NCI-H510A treated with DMSO at 0.1 percent for 48 hours (cell line): ENCODE data around the gene TYR.
"Not testable (repeated sequence)": the region's sequence is repeated elsewhere in the genome, so short reads cannot be mapped to it uniquely, and the experiment has no call there.

Experiments
- DNase-seq: peaks from one replicate; lab custom pipeline; 2025; lab: John Stamatoyannopoulos, UW

The TYR gene

GRCh38 chr11:89272540-89273088 is 94.9 kb downstream of the TYR start:
- not testable (repeated sequence) for DNase-seq

GRCh38 chr11:89273220-89273619 is 95.5 kb downstream of the TYR start:
- DNase-seq: not testable (repeated sequence)

DNA sequence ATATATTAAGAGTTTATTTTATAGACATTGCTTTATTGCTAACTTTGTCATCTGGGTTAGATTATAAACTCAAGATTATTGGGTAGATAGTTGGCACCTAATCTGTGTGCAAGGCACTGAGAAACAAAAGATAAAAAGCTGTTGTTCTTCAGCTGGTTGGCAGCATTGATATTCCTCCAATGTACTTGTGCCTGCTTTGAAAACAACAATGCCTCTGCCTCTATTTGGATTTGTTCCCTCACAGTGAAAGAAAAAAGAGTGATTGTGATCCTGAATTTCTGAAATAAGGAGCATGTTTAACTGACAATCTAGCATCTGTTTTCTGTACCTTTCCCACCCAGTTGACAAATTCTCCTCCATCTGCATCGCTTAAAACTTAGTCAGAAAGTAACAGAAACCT is 98.3 kb downstream of the TYR start:
- DNase-seq: no peak

- DNase-seq: no peak
Observed at GRCh38 chr11:89279176-89279575, 101.5 kb downstream of the TYR start.

DNA sequence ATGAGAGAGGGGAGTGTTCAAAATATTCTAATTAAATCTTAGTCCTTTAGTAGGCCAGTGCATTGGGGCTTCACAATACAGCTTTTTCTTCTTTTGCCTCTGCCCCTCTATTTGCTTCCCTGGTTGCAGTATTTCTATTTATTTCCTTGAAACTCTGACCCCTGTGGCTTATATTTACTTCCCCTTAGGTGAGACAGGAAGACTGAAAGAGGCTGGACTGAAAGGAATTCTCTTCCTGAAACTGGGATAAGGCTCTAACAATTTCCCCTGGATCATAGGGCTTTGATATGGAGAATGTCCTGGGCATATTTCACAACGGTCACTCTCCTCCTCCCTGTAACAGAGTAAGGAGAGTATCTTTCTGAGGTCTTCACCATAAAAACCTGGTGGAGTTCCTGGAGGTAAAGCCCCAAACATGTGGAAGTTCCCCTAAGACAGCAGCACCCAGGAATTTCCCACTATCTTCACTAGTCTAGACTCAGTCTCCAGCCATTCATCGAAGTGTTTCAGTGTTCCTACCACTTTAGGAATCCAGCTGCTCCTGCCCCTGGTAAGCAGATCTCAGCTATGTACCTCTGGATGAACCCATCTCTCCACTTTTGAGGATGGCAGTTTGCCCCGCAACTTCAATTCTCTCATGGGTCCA is 103.5 kb downstream of the TYR start:
- DNase-seq: not testable (repeated sequence)

DNA sequence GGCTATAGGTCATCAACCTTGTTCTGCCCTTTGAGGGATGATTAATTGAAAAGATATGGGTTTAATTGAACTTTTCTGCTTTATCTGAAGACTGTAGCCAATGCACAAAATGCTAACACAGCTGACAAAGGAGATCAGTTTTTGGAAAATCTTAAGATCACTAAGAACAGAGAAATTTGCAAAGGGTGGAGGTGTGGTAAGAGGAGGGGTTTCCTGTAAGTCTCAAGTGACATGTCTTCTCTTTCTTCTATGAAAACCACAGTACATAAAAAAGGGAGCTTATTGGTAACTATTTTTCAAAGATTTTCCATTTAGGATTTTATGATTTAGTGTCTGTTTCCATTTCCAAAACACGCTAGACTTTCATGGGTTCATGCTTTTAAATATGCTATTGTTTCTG is 108.9 kb downstream of the TYR start:
- DNase-seq: not testable (repeated sequence)

GRCh38 chr11:89288004-89288403 is 110.3 kb downstream of the TYR start:
- DNase-seq: not testable (repeated sequence)

DNA sequence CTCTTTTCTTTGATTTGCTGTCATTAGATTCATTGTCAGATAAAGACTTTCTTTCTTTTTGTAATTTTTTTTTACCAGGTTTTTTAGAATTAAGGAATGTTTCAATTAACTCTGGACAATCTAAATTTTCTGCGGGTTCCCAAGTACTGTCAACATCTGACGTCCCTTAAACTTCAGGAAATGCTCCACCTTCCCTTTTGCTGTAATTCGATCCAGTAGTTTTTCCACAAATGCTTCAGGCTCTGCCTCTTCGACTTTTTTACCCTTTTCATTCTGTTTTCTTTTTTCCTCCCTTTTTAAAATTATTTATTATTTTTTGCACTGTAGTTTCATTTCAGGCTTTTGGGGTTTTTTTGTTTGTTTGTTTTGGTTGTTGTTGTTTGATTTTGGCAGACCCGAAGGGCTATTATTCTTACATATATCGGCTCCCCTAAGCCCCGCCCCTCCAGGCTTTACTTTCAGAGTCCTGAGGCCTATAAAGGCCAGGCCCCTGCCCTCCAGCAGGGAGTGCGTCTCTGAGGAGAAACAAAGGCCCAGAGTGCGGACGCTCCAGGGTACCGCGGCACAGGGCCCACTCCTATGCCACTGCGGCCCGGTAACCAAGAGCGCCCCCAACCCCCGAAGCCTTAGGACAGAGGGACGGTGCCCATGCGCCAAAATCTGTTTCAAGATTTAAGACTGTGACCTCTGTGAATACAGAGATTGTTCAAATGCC is 116.4 kb downstream of the TYR start:
- peak; percentile 31 for DNase-seq

DNA sequence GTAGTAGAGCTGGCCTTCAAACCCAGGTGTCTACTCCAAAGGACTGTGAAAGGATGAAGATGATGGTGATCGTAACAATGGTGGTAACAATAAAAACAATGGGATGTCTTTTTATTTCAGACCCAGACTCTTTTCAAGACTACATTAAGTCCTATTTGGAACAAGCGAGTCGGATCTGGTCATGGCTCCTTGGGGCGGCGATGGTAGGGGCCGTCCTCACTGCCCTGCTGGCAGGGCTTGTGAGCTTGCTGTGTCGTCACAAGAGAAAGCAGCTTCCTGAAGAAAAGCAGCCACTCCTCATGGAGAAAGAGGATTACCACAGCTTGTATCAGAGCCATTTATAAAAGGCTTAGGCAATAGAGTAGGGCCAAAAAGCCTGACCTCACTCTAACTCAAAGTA is 117.3 kb downstream of the TYR start:
- not testable (repeated sequence) for DNase-seq

- DNase-seq: not testable (repeated sequence)
Observed at GRCh38 chr11:89303029-89303428, 125.4 kb downstream of the TYR start.

DNA sequence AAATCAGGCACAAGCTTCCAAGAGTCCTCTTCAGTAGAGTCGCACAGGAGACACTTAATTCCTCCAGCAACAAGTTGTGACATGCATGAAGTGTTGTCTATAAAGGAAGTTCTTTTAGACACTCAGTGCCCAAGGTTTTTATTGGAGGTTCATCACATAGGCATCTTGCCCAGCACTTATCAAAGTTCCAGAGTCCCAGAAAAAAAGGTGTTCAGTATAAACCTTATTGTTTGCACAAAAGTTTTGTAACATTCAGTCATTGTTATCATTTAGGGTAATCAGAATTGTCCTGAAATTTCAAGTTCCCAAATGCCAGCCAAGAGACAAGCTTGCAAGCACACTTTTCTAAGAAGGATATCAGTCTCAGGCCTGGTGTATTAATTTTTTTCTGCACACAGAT is 130.6 kb downstream of the TYR start:
- not testable (repeated sequence) for DNase-seq

DNA sequence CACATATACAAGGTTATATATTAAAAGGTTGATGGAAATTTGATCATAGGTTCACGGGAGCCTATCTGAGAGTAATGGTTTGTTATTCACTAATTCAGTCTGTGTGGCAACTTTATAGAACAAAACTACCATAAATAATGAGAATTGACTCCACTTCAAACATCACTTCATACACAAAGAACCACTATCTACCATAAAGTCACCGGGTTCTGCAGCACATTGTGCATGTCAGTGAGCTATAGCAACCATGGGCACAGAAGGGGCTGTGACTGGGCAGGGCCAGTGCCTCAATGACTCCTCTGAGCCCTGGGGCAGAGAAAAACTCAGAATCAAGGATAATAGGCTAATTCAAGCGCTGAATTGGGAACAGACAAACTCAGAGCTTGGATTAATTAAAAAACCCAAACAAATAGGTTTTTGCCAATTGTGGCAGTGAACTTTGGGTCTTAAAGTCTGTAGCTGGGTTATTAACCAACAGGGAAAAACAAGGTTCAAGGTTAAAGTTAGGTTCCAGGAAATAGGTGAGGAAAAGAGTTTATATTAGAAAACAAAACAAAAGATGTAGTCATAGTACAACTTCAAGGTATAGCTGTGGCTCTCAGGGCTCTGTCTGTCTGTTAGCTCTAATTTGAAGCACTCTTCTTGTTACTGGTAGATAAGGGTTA is 131.8 kb downstream of the TYR start:
- DNase-seq: not testable (repeated sequence)

GRCh38 chr11:89310607-89311006 is 132.9 kb downstream of the TYR start:
- peak; percentile 12 for DNase-seq

DNA sequence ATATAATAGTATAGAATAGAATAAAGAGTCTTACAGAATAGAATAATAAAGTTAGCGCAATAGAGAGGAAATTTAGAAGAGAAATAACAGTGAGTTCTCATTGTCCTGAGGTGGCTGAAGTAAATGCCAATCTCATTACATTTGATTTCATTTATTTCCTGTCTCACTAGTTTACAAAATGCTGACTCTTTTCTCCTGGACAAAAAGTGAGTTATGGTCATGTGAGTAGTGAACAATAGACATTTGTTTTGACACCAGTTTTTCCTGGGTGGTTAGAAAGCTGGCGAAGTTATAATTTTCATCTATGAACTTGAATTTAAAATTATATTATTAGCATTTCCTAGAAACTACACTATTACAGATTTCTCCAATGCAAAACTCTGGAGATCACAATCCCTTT is 143.7 kb downstream of the TYR start:
- no peak for DNase-seq

DNA sequence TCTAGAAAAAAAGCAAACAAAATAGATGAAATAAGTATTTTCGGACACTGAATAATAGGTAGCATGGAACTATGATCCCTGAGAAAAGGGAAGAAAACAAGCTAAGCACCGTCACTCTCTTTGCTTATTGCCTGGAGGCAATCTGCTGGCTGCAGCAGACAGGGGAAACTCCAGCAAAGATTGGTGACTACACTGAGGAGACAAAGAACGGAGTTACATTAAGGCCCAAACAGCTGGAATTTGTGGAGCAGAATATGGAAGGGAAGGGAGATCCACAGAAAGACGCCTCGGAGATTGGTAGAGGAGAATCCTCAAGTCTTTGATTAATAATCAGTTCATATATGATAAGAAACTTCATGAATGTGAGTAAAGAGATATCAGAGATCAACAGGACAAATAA is 150.2 kb downstream of the TYR start:
- DNase-seq: no peak

GRCh38 chr11:89331940-89332339 is 154.3 kb downstream of the TYR start:
- DNase-seq: not testable (repeated sequence)

GRCh38 chr11:89333704-89334103 is 156.0 kb downstream of the TYR start:
- DNase-seq: not testable (repeated sequence)

DNA sequence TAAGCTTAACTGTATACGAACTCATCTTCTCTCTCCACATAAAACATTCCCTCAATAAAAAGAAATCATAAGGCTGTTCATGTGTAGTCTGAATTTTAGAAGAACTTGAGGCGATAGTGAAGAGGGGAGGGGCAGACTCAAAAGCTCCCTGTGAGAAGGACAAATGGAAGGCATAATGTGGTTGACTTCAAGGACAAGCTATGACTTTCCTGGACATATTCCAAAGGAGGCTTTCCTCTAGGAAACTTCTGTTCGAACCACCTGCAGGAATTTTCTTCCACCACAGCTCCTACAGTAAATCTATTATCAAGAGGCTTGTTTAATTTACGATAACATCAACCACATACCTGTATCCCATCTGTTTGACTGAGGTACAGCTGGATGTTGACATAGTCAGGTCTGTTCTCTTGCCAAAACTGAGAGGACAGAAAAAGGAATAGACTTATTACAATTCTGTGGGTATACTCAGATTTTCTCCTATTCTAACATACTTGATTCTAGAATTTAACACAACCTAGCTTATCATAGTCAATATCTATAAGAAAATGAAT is 159.5 kb downstream of the TYR start:
- DNase-seq: not testable (repeated sequence)

DNA sequence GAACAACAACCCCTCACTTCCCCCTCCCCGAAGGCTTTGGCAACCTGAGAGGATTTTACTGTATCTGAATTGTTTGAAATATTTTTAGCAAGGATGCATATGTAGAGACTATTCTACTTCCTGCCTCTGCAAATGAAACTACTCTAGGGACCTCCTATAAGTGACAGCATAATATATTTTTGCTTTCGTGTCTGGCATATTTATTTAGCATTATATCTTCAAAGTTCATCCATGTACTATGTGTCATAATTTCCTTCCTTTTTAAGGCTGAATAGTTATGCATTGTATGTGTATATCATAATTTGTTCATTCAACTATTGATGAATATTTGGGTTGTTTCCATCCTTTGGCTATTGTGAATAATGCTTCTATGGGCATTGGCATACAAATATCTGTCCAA is 160.4 kb downstream of the TYR start:
- not testable (repeated sequence) for DNase-seq

- DNase-seq: not testable (repeated sequence)
Observed at GRCh38 chr11:89340450-89340849, 162.8 kb downstream of the TYR start.

DNA sequence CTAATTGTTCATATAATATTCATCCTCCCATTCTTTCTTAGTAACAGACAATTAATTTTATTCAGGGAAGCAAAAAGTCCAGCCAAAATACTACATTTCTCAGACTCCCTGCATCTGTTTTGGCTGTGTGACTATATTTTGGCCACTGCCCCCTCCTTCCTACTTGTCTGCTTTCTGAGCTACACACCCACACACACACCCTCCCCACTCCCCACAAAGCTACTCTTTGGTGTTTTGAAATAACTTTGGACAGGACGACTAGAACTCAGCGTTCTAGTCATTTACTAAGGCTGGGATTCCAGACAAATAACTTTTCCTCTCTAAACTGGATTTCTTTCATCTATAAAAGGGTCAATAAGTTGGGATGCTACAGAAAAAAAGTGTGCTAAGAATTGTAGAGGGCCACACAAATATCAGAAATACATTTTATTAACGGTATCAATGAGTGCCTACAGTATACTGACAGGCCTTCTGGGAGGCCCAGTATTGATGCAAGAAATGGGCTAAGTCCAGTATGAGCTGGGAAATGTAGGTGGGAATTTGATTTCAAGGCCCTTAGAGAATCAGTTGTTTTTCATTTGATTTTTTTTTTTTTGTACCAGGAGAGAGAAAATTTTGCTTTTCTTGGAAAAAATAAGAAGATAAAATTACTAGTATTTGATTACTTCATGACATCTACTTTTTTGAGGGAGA is 165.4 kb downstream of the TYR start:
- DNase-seq: not testable (repeated sequence)
